Bronchial epithelial cell (primary cell): ENCODE results near the gene SHQ1. TPM values are rescaled to one million over a fixed set of nuclear protein-coding genes. Genes with fewer than 3 reads are reported as not detected.

Experiments used
- DNase-seq: peaks from one replicate; pipeline ENCODE4 v3.0.0-alpha.2; 2010; ENCODE audit warnings: low read depth
- FAIRE-seq: peaks from 2 replicates; lab custom pipeline; 2011; peaks lifted over from hg19 to GRCh38; lab: Jason Lieb, UNC
- H3K27me3 ChIP-seq: 2 replicates; pipeline ENCODE4 v1.5.1; 2011; ENCODE audit warnings: low read length; ENCODE audit not compliant: control insufficient read depth, insufficient read depth
- H3K36me3 ChIP-seq: 2 replicates; pipeline ENCODE4 v1.5.1; 2011; ENCODE audit warnings: low read length; ENCODE audit not compliant: control insufficient read depth, insufficient read depth
- H3K4me3 ChIP-seq: 2 replicates; pipeline ENCODE4 v1.5.1; 2011; ENCODE audit warnings: mild to moderate bottlenecking, low read depth, low read length, control low read depth
- total RNA-seq: library from RNA; depleted of rRNA; stranded (reverse); fragments of >200 nt; gene quantifications from 2 replicates; pipeline ENCODE4 v1.2.1, GENCODE V29; 2014
- TF ChIP-seq, protein P1 (sequence below): IDR thresholded peaks from 2 replicates; pipeline ENCODE4 v1.5.1; 2011; ENCODE audit warnings: mild to moderate bottlenecking, moderate library complexity, low read length, control low read depth, inconsistent platforms; ENCODE audit not compliant: insufficient read depth, severe bottlenecking

SHQ1 gene
- total RNA-seq, 1 donor from 2014 or later: 17.6 TPM

GRCh38 chr3:72702997-72703396, 145.2 kb downstream of the SHQ1 start:
- no peaks in the 10 kb centered on the region for H3K36me3 ChIP-seq
- H3K4me3 ChIP-seq: no peak overlapping the region
- H3K27me3 ChIP-seq: peaks cover 4% of the 10 kb centered on the region
- DNase-seq: no peak
- TF ChIP-seq, protein P1, sequence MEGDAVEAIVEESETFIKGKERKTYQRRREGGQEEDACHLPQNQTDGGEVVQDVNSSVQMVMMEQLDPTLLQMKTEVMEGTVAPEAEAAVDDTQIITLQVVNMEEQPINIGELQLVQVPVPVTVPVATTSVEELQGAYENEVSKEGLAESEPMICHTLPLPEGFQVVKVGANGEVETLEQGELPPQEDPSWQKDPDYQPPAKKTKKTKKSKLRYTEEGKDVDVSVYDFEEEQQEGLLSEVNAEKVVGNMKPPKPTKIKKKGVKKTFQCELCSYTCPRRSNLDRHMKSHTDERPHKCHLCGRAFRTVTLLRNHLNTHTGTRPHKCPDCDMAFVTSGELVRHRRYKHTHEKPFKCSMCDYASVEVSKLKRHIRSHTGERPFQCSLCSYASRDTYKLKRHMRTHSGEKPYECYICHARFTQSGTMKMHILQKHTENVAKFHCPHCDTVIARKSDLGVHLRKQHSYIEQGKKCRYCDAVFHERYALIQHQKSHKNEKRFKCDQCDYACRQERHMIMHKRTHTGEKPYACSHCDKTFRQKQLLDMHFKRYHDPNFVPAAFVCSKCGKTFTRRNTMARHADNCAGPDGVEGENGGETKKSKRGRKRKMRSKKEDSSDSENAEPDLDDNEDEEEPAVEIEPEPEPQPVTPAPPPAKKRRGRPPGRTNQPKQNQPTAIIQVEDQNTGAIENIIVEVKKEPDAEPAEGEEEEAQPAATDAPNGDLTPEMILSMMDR: no peak
- FAIRE-seq: no peak

- Histone ChIP-seq H3K27me3 (peaks cover 6% of the 10 kb centered on the region), H3K4me3 (no peak overlapping the region), H3K36me3 (no peaks in the 10 kb centered on the region)
- TF ChIP-seq, protein P1: no peak
- DNase-seq (no peak), FAIRE-seq (no peak)
Measured at GRCh38 chr3:72702390-72702789, 145.9 kb downstream of the SHQ1 start.

GRCh38 chr3:72700106-72700505, 148.1 kb downstream of the SHQ1 start:
- H3K4me3 ChIP-seq: no peak overlapping the region
- DNase-seq (no peak), FAIRE-seq (no peak)

GRCh38 chr3:72699631-72700030, 148.6 kb downstream of the SHQ1 start:
- FAIRE-seq: no peak
- no peak for DNase-seq
- H3K27me3 ChIP-seq: peaks cover 6% of the 10 kb centered on the region
- TF ChIP-seq, protein P1: no peak
- no peak overlapping the region for H3K4me3 ChIP-seq
- no peaks in the 10 kb centered on the region for H3K36me3 ChIP-seq

More at GRCh38 chr3:72700106-72700505, 148.1 kb downstream of the SHQ1 start:
- Histone ChIP-seq H3K27me3 (peaks cover 6% of the 10 kb centered on the region), H3K36me3 (no peaks in the 10 kb centered on the region)
- TF ChIP-seq, protein P1: no peak

Other genes with a start within 250 kb of the SHQ1 start
- 0.79 and 0.90 TPM in 2 replicates for gene GXYLT2, start 39.6 kb upstream of the SHQ1 start, total RNA-seq
- 82.1 and 117 TPM in 2 replicates for gene PPP4R2, start 148.4 kb upstream of the SHQ1 start, total RNA-seq
- gene EBLN2, start 213.2 kb upstream of the SHQ1 start, total RNA-seq: 5.3 and 5.6 TPM in 2 replicates